Subcutaneous adipose tissue (tissue), 4 donors: Measurements from ENCODE around the gene P2RX1. TPM values are rescaled to one million over a fixed set of nuclear protein-coding genes. Genes with fewer than 3 reads are reported as not detected.

Source experiments
- total RNA-seq, 4 donors: library from RNA; depleted of rRNA; stranded (reverse); fragments of >200 nt; gene quantifications; one replicate each; pipeline ENCODE4 v1.1.0, GENCODE V29; 2016
- TF ChIP-seq, protein P1 (sequence below): fragments of 450-650 bp; IDR thresholded peaks from one replicate; pipeline ENCODE4 v1.5.1; 2016; ENCODE audit warnings: low read depth, mild to moderate bottlenecking, control low read depth, antibody characterized with exemption, moderate library complexity

Gene P2RX1
- total RNA-seq, 4 donors from 2014 or later = 0.94 to 9.3 (median 1.8) TPM

DNA sequence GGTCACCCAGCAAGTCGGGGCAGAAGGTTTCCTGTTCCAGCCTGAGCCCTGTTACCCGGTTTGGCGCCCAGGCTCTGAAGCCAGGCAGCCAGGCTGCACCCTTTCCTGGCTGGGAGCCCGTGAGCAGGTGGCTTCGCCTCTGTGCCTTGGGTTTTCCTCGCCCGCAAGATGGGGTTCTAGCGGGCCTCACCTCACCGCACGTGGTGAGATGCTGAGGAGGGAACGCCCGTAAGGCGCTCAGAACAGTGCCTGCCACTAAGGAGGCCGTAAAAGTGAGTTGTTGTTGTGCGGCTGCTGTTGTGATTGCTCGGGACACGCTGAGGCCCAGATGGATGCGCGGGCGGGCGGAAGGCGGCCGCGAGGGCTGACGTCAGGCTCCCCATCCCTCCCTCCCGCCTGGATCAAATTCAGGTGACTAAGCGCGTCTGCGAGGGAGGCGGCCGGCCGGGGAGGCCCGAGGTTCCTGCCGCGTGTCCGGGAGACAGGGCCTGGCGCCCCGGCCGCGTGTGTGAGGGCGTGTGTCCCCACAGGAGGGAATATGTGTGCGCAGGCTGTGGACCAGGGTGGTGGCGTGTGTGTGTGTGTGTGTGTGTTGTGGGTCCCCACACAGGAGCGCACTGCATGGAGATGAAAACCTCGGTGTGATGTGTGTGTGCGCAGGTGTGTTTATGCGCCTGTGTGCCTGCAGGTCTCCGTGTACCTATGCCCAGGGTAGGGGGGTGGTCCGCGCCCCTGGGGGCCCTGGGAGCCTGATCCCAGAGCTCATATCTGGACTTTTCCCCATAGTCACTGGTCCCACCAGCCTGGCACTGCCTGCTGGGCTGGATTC, 27.7 kb downstream of the P2RX1 start:
- TF ChIP-seq, protein P1, sequence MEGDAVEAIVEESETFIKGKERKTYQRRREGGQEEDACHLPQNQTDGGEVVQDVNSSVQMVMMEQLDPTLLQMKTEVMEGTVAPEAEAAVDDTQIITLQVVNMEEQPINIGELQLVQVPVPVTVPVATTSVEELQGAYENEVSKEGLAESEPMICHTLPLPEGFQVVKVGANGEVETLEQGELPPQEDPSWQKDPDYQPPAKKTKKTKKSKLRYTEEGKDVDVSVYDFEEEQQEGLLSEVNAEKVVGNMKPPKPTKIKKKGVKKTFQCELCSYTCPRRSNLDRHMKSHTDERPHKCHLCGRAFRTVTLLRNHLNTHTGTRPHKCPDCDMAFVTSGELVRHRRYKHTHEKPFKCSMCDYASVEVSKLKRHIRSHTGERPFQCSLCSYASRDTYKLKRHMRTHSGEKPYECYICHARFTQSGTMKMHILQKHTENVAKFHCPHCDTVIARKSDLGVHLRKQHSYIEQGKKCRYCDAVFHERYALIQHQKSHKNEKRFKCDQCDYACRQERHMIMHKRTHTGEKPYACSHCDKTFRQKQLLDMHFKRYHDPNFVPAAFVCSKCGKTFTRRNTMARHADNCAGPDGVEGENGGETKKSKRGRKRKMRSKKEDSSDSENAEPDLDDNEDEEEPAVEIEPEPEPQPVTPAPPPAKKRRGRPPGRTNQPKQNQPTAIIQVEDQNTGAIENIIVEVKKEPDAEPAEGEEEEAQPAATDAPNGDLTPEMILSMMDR = no peak

DNA sequence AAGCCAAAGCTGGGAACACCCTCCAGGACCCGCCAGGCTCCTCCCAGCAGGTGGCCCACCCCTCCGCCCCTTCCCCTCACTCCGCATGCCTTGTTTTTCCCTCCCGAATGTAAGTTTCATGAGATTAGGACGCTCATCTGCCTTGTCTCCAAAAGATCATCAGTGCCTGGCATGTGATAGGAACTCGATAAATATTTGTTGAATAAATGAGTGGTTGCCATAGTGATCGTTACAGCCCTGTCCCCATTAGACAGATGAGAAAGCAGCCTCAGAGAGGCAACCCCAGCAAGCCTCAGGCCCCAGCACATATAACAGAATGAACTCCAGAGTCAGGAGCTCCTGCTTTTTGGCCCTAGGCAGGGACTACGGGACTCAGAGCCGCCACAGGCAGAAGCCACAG, 28.5 kb downstream of the P2RX1 start:
- TF ChIP-seq, protein P1 = no peak

DNA sequence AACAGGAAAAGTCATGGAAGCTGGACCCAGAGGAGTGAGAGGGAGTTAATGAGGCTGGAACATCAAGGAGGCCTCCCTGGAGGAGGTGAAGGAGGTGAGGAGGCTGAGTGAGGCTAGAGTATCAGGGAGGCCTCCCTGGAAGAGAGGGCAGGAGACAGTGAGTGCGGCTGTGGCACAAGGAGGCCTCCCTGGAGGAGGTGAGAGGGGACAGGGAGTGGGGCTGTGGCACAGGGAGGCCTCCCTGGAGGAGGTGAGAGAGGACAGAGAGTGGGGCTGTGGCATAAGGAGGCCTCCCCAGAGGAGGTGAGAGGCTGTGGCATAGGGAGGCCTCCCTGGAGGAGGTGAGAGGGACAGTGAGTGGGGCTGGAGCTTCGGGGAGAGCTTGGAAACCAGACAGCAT, 28.9 kb downstream of the P2RX1 start:
- TF ChIP-seq, protein P1 = no peak

DNA sequence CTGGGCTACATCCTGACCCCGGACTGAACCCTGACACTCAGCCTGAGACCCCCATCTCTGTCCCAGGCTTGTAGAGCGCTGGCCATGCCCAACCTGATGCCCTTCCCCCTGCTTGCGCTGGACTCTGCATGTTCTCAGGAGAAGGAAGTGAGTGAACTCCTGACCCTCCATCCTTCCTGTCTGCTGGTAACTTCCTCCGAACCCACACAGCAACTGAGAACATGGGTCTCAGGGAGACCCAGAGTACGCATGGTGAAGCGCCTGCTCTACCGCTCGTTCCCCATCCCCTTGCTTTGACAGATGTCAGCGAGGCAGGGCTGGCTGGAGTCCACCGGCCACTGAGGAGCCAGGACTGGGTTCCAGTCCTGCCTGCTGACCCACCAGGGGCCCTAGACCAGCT, 29.5 kb downstream of the P2RX1 start:
- TF ChIP-seq, protein P1 = no peak

DNA sequence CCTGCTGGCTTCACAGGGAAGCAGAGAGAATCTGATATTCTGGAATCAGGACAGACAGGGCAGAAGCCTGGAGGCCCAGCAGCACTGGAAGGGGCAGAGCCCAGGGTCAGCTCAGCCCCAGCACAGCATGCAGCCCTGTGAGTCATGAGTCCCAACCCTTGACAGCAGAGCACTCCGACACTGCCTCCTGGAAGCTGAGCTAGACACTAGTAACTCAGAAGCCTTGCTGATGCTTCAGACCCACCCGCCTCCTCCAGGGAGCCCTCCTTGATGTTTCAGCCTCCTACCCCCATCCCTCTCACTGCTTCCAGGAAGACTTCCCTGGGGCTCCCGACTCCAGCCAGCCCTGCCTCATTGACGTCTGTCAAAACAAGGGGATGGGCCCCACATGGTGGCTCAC, 30.3 kb downstream of the P2RX1 start:
- TF ChIP-seq, protein P1 = no peak

DNA sequence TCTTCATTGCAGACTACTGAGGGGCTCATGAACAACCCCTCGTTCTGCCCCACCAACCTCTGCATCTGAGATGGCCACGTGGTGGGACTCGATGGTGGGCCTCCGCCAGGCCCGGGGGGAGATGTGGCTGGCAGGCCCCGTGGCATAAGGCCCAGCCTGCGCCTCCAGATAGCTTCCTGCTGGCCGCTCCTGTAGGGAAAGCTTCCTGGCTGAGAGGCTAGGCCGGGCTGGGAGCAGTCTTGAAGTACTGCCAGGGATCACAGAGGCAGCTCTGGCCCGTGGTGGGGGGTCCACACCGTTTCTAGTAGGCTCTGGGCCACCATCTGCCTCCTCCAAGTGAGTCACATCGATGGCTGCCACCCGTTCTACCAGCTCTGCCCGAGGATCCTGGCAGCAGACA, 31.0 kb downstream of the P2RX1 start:
- TF ChIP-seq, protein P1 = no peak

DNA sequence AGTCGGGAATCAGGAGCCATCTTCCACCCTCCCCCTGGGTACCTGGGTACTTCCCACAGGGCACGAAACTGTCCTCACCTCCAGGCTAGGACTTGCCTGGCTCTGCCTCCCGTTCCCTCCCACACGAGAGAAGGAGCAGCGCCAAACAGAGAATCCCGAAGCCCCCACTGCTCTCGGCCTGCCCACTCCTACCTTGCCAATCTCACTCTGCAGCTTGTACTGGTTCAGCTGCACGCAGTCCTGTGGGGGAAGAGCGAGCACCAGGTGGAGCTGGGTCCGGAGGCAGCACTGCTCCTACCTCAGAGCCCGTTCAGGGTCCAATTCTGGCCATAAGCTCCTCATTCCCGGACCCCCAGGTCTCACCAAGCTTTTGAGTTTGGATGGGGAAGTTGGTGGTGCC, 32.1 kb downstream of the P2RX1 start:
- TF ChIP-seq, protein P1 = no peak
